ENCODE results near the gene FHL3.
"Not testable (repeated sequence)": the region's sequence is repeated elsewhere in the genome, so short reads cannot be mapped to it uniquely, and the experiment has no call there.

FHL3 gene

DNA sequence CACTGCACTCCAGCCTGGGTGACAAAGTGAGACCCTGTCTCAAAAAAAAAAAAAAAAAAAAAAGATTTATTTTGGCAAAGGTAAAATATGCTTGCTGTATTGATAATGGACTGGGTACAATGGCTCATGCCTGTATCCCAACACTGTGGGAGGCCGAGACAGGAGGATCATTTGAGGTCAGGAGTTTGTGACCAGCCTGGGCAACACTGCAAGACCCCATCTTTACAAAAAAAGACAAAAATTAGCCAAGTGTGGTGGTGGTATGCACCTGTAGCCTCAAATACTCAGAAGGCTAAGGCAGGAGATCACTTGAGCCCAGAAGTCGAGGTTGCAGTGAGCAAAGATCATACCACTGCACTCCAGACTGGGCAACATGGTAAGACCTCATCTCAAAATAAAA, 21.8 kb downstream of the FHL3 start:
- DNase-seq: no peak

DNA sequence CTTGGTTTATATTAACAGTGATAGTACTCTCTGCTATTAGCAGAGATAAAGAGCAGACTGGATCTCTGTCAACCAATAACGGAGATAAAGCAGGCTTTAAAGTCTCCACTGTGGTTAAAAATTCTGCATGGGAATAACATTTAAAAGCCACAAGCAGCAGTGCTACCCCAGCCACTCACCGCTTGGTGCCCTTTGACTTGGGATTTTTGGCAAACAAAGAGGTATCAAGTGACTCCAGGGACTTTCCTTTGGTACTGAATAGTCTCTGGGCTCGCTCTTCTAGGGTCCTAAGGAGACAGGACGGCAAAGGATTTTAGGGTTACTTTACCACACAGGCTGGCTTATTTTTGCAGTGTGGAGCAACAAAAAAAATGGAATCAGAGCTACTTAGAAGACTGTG, 26.8 kb downstream of the FHL3 start:
- DNase-seq: no peak

DNA sequence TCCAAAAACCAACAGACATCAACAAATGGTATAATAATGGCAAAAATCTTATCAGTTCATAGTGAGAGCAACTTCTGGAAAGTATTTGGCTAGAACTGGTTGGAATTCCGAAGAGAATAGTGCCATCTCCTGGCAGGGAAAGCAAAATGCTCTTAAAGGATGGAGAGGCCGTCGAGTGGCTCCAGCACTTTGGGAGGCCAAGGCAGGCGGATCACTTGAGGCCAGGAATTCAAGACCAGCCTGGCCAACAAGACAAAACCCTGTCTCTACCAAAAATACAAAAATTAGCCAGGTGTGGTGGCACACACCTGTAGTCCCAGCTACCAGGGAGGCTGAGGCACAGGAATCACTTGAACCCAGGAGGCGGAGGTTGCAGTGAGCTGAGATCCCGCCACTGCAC, 30.2 kb downstream of the FHL3 start:
- not testable (repeated sequence) for DNase-seq

GRCh38 chr1:37974567-37974966, 30.7 kb downstream of the FHL3 start:
- DNase-seq: no peak

- not testable (repeated sequence) for DNase-seq
Measured at GRCh38 chr1:37973684-37974083, 31.6 kb downstream of the FHL3 start.

DNA sequence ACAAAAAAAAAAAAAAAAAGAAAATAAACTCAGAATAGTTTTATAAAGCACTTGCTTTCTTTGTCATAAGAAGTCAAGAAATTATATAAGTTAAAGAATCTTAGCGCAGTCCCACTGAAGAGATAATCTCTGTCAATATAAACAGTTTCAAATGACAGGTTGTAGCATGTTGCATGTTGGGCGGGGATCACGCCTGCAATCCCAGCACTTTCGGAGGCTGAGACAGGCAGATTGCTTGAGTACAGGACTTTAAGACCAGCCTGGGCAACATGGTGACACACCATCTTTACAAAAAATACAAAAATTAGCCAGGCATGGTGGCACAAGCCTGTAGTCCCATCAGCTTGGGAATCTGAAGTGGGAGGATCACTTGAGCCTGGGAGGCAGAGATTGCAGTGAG, 40.0 kb downstream of the FHL3 start:
- no peak for DNase-seq

DNA sequence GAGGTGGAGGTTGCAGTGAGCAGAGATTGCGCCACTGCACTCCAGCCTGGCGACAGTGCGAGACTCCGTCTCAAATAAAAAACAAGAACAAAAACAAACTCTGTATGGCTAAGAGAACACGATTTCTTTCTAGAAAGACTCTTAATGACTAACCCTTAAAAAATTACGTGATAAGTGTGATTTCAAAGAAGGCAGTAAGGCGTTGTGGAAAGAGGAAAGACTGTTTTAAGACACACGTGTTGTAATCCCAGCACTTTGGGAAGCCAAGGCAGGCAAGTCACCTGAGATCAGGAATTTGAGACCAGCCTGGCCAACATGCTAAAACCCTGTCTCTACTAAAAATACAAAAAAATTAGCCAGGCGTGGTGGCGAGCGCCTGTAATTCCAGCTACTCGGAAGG, 41.2 kb downstream of the FHL3 start:
- not testable (repeated sequence) for DNase-seq

DNA sequence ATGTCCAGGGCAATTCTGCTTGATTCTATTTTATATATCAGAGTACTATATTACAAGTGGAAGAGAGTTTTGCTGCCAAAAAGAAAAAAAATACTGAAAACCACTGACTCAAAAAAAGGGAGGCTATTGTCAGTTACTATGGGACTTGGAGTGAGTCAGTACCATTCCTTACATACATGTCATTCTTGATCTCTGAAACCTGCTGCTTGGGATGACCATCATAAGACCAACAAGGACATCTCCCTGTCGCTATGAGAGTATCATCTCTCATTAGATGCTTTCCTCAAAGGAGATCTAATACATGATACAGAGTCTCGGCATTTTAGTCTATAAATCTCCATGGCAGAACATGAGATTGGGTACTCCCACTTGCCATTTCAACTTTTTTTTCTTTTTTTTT, 46.6 kb downstream of the FHL3 start:
- no peak for DNase-seq

DNA sequence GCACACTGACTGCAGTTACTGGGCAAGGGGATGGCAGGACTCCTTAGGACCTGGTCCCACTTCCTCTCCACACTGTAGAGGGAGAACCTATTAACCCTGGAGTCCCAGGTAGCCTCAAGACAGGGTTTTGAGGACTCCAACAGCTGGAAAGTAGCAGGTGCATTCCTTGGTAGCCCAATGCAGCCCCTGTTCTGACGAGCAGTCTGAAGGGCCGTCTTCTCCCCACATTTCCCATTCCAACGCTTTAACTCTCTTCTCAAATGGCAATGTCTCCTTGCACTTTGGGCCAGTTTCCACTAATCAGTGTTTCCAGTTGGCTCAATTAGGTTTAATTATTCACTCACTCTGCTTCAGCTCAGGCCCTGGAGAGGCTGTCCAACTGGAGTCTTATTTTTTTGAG, 49.6 kb downstream of the FHL3 start:
- DNase-seq: no peak

- DNase-seq: no peak
Measured at GRCh38 chr1:37954316-37954971, 50.9 kb downstream of the FHL3 start.

GRCh38 chr1:37952738-37953137, 52.6 kb downstream of the FHL3 start:
- no peak for DNase-seq

- no peak for DNase-seq
Measured at GRCh38 chr1:37951783-37952624, 53.3 kb downstream of the FHL3 start.

- DNase-seq: no peak
Measured at GRCh38 chr1:37951041-37951782, 54.1 kb downstream of the FHL3 start.

- DNase-seq: no peak
Measured at GRCh38 chr1:37949524-37950152, 55.7 kb downstream of the FHL3 start.

DNA sequence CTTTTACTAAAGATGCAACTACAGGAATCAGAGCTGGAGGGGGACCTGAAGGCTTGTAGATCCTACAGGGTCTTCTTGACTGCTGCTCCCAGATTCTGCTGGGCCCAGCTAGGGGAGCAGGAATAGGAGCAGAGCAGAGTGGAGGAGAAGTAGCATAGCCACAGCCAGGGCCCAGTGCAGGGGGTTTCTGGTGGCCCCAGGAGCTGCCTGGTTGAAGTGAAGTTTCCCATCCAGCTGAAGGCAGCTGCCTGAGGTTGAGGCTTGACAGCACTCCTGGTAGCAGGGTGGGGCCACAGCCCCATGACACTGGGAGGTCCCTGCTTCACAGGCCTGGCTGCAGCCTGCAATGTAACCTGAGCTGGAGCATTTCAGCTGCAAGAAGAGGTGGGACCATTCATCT, 56.5 kb downstream of the FHL3 start:
- DNase-seq: no peak

GRCh38 chr1:37948166-37948565, 57.1 kb downstream of the FHL3 start:
- DNase-seq: no peak

DNA sequence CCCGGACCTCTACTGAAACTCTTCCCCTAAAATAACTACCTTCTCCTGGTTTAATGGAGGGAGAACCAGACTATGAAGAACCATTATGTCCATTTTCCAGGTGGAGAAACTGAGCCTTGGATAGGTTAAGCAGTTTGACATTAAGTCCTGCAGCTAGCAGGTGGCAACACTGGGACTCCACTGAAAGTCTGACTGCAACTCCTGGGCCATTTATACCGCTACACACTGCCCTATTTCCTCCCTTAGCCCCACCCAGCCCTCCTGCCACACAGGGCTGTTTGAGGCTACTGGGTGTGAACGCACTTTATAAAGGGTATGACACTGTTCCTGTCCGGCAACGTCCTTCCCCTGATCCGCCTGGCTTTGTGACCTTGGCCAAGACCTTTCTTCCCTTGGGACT, 58.0 kb downstream of the FHL3 start:
- no peak for DNase-seq

All from activated naive CD4-positive, alpha-beta T cell treated with Interleukin-2 at 50 U/mL for 16 hours (primary cell).